ENCODE results near the gene ITPKA.

GRCh38 chr15:41493205-41493901, at the start of gene ITPKA:
- no peak for TF ChIP-seq EP300 (IDR thresholded peaks at IDR 0.05; ENCODE audit: borderline replicate concordance in 1 of 2, low read depth in 1 of 2, low read length in 1 of 2)
- no peak for TF ChIP-seq USF2 (IDR thresholded peaks at IDR 0.05; ENCODE audit: borderline replicate concordance, low read depth, low read length)
- TF ChIP-seq CTCF (IDR thresholded peaks at IDR 0.05) = no peak
- no peak for TF ChIP-seq USF1 (IDR thresholded peaks at IDR 0.05; ENCODE audit: borderline replicate concordance, low read depth)
- TF ChIP-seq EZH2phosphoT487 (IDR thresholded peaks at IDR 0.05; ENCODE audit: borderline replicate concordance, low read depth) = no peak
- no peak for TF ChIP-seq ELF1 (IDR thresholded peaks at IDR 0.05)
- TF ChIP-seq MAX (IDR thresholded peaks at IDR 0.05; ENCODE audit: low read depth) = peak; percentile 39; the same call in 1 of the 2 replicates
- TF ChIP-seq POLR2AphosphoS5 (IDR thresholded peaks at IDR 0.05; ENCODE audit: low read depth, low read length) = no peak; the same call in 1 of the 2 replicates
- TF ChIP-seq REST (IDR thresholded peaks at IDR 0.05; ENCODE audit: low read depth, low read length) = no peak
- no peak for TF ChIP-seq SIN3A (IDR thresholded peaks at IDR 0.05; ENCODE audit: borderline replicate concordance, low read depth, low read length)
